Measurements from ENCODE around the gene NFATC4.

Gene NFATC4

GRCh38 chr14:24390701-24391468 is 22.9 kb downstream of the NFATC4 start:
- DNase-seq: no peak

GRCh38 chr14:24392325-24393091 is 24.5 kb downstream of the NFATC4 start:
- peak; percentile 9 for DNase-seq

- DNase-seq: no peak
Measured at GRCh38 chr14:24394275-24394674, 26.3 kb downstream of the NFATC4 start.

- no peak for DNase-seq
Measured at GRCh38 chr14:24395609-24396582, 27.9 kb downstream of the NFATC4 start.

GRCh38 chr14:24397639-24398292 is 29.8 kb downstream of the NFATC4 start:
- DNase-seq: no peak

GRCh38 chr14:24398293-24398652 is 30.3 kb downstream of the NFATC4 start:
- no peak for DNase-seq

GRCh38 chr14:24398653-24399446 is 30.9 kb downstream of the NFATC4 start, which contains the start of gene NYNRIN:
TSS of gene NYNRIN (plus strand) at chr14:24399003. CDS start at chr14:24399247, 244 bp downstream.
- no peak for DNase-seq

- no peak for DNase-seq
Measured at GRCh38 chr14:24399447-24399822, 31.5 kb downstream of the NFATC4 start.

GRCh38 chr14:24399999-24400718 is 32.2 kb downstream of the NFATC4 start:
- DNase-seq: no peak

GRCh38 chr14:24401810-24402702 is 34.1 kb downstream of the NFATC4 start:
- no peak for DNase-seq

- DNase-seq: no peak
Measured at GRCh38 chr14:24403294-24403998, 35.5 kb downstream of the NFATC4 start.

- DNase-seq: no peak
Measured at GRCh38 chr14:24404814-24405213, 36.8 kb downstream of the NFATC4 start.

- no peak for DNase-seq
Measured at GRCh38 chr14:24406416-24406815, 38.4 kb downstream of the NFATC4 start.

- no peak for DNase-seq
Measured at GRCh38 chr14:24407608-24408325, 39.8 kb downstream of the NFATC4 start.

- DNase-seq: peak; percentile 83
Measured at GRCh38 chr14:24408764-24409163, 40.8 kb downstream of the NFATC4 start.

GRCh38 chr14:24409192-24409591 is 41.2 kb downstream of the NFATC4 start:
- no peak for DNase-seq

GRCh38 chr14:24409956-24410355 is 42.0 kb downstream of the NFATC4 start:
- no peak for DNase-seq
